KBM-7 (cell line): Measurements from ENCODE around the gene ZBTB17.
"Not testable (repeated sequence)": the region's sequence is repeated elsewhere in the genome, so short reads cannot be mapped to it uniquely, and the experiment has no call there.

ENCODE experiments used
- DNase-seq: peaks from one replicate; pipeline ENCODE4 v3.0.0-alpha.2; 2015
- in situ Hi-C: fragments of 300-500 bp; cut with MboI; formaldehyde crosslinking; loops from 2 replicates; pipeline ENCODE4 v1.14.3; 2020; ENCODE audit warnings: low sequenced_read_pairs, low pct_unique_long_range_greater_than_20kb, mixed read lengths

The ZBTB17 gene

GRCh38 chr1:15941044-15941840 lies 34.7 kb downstream of the ZBTB17 start:
- in situ Hi-C loops: no loop called here

DNA sequence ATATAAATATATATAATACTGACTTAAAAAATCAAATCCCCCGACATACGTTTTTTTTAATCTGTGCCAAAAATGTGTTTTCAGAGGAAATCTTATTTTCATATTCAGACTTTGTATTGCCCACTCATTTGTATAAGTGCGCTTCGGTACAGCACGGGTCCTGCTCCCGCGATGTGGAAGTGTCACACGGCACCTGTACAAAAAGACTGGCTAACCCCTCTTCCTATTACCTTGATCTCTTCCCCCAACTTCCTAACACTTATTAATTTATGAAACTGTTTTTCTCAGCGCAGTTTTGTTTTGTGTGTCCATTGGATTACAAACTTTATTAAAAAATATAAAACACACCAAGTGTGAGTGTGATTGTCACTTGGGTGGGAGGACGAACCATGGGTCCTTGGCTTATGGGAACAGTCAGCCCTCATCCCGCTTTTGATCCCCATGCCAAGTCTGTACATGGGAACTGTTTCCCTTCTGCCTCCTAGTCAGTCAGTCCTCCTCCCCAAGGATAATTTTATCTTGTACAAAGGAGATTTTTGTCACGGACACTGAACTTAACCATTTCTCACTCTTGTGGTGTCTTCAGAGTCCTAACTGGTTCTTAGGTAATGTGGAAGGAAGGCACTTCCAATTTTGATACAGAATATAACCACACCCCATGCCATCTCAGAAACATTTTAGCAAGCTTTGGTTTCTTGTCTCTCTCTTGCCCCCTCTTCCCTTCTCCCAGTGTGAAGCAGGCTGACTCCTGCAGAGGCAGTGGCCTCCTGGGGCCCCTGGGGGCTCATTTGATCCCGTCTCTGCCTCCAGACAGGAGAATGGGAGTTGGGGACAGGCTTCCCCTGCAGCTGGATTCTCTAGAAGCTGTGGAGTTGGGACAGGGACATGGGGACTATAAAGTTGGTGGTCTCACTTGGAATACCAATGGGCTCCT lies 35.5 kb downstream of the ZBTB17 start:
- in situ Hi-C loops: no loop called here
- no peak for DNase-seq

More at GRCh38 chr1:15941044-15941840, 34.7 kb downstream of the ZBTB17 start:
- no peak for DNase-seq

DNA sequence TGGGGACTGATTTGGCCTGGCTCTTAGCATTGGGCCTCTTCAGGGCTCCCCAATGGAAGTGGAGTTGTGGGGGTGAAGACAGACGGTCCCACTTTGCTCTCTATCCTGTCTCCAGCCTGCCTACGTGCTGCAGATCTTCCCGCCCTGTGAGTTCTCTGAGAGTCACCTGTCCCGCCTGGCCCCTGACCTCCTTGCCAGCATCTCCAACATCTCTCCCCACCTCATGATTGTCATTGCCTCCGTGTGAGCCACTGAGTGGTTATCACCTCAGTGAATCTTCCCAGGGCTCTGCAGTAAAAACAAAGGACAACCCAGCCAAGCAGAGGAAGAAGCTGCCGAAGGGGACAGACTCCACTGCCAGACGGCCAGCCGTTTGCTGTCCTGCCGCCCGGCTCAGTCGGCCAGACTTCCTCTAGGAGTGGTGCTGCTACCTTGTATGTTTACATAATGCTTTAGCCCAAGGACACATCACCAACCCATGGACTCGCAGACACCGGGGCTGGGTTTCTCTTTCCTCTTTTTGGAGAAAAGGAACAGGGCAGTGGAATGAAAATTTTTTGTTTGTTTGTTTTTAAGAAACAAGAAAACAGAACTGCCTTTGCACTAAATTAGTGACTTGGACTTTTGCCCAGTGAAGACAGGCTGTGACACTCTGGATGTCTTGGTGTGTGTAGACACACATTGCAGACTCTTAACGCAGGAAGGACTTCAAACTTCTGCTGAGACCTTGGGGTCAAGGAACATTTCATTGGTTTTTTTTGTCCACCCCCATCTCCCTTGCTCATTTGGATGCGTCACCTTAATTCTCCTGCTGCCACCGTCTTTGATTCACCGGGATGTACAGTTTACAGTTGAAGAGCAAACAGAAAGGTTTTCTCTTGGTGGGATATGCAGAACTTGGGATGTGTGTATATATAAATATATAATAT lies 36.5 kb downstream of the ZBTB17 start:
- in situ Hi-C loops: no loop called here
- no peak for DNase-seq

- in situ Hi-C loops: no loop called here
Measured at GRCh38 chr1:15938628-15939161, 37.2 kb downstream of the ZBTB17 start.

GRCh38 chr1:15937706-15938168 lies 38.2 kb downstream of the ZBTB17 start:
- in situ Hi-C loops: no loop called here
- DNase-seq: no peak

More at GRCh38 chr1:15938628-15939161, 37.2 kb downstream of the ZBTB17 start:
- DNase-seq: no peak

DNA sequence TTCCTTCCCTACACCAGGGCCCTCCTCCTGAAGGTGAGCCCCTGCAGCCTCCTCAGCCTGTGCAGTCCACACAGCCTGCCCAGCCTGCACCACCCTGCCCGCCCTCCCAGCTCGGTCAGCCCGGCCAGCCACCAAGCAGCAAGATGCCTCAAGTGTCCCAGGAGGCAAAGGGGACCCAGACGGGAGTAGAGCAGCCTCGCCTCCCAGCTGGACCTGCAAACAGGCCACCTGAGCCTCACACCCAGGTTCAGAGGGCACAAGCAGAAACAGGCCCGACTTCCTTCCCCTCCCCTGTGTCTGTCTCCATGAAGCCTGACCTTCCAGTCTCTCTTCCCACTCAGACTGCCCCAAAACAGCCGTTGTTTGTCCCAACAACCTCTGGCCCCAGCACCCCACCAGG lies 38.8 kb downstream of the ZBTB17 start:
- DNase-seq: no peak
- in situ Hi-C loops: no loop called here

GRCh38 chr1:15936025-15936424 lies 39.9 kb downstream of the ZBTB17 start:
- in situ Hi-C loops: no loop called here
- no peak for DNase-seq

DNA sequence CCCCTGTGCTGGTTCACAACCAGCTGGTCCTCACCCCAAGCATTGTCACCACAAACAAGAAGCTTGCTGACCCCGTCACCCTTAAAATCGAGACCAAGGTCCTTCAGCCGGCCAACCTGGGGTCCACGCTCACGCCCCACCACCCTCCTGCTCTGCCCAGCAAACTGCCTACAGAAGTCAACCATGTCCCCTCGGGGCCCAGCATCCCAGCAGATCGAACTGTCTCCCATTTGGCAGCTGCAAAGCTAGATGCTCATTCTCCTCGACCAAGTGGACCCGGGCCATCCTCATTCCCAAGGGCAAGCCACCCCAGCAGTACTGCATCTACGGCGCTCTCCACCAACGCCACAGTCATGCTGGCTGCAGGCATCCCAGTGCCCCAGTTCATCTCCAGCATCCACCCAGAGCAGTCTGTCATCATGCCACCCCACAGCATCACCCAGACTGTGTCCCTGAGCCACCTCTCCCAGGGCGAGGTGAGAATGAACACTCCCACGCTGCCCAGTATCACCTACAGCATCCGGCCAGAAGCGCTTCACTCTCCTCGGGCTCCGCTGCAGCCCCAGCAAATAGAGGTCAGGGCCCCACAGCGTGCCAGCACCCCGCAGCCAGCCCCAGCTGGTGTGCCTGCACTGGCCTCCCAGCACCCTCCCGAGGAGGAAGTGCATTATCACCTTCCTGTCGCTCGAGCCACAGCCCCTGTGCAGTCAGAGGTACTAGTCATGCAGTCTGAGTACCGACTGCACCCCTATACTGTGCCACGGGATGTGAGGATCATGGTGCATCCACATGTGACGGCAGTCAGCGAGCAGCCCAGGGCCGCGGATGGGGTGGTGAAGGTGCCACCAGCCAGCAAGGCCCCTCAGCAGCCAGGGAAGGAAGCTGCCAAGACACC lies 40.6 kb downstream of the ZBTB17 start:
- in situ Hi-C loops: no loop called here
- DNase-seq: no peak

GRCh38 chr1:15934211-15935055 lies 41.5 kb downstream of the ZBTB17 start:
- in situ Hi-C loops: no loop called here

GRCh38 chr1:15933684-15934083 lies 42.2 kb downstream of the ZBTB17 start:
- in situ Hi-C loops: no loop called here
- no peak for DNase-seq

More at GRCh38 chr1:15934211-15935055, 41.5 kb downstream of the ZBTB17 start:
- DNase-seq: no peak

DNA sequence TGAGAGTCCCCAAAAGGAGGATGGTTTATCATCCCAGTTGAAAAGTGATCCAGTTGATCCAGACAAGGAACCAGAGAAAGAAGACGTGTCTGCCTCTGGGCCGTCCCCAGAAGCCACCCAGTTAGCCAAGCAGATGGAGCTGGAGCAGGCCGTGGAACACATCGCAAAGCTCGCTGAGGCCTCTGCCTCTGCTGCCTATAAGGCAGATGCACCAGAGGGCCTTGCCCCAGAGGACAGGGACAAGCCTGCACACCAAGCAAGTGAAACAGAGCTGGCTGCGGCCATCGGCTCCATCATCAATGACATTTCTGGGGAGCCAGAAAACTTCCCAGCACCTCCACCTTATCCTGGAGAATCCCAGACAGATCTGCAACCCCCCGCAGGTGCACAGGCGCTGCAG lies 43.3 kb downstream of the ZBTB17 start:
- DNase-seq: no peak
- in situ Hi-C loops: no loop called here

- in situ Hi-C loops: no loop called here
- DNase-seq: no peak
Measured at GRCh38 chr1:15931884-15932283, 44.0 kb downstream of the ZBTB17 start.

DNA sequence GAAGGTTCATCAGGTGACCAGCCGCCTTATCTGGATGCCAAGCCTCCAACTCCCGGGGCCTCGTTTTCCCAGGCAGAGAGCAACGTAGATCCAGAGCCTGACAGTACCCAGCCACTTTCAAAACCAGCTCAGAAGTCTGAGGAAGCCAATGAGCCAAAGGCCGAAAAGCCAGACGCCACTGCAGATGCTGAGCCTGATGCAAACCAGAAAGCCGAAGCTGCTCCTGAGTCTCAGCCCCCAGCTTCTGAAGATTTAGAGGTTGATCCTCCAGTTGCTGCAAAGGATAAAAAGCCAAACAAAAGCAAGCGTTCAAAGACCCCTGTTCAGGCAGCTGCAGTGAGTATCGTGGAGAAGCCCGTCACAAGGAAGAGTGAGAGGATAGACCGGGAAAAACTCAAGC lies 44.5 kb downstream of the ZBTB17 start:
- in situ Hi-C loops: no loop called here
- no peak for DNase-seq

DNA sequence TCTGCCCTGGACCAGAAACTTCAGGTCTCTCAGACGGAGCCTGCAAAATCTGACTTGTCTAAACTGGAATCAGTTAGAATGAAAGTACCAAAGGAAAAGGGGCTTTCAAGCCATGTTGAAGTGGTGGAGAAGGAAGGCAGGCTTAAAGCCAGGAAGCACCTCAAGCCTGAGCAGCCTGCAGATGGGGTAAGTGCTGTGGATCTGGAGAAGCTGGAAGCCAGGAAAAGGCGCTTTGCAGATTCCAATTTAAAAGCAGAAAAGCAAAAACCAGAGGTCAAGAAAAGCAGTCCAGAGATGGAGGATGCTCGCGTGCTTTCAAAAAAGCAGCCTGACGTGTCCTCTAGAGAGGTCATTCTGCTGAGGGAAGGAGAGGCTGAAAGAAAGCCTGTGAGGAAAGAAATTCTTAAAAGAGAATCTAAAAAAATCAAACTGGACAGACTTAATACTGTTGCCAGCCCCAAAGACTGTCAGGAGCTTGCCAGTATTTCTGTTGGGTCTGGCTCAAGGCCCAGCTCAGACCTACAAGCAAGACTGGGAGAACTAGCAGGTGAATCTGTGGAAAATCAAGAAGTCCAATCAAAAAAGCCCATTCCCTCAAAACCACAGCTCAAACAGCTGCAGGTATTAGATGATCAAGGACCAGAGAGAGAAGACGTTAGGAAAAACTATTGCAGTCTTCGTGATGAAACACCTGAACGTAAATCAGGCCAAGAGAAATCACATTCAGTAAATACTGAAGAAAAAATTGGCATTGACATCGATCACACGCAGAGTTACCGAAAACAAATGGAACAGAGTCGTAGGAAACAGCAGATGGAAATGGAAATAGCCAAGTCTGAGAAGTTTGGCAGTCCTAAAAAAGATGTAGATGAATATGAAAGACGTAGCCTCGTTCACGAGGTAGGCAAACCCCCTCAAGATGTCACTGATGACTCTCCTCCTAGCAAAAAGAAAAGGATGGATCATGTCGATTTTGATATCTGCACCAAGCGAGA lies 46.6 kb downstream of the ZBTB17 start:
- in situ Hi-C loops: no loop called here
- no peak for DNase-seq

GRCh38 chr1:15926448-15926847 lies 49.5 kb downstream of the ZBTB17 start:
- DNase-seq, in situ Hi-C loops: not testable (repeated sequence)

- in situ Hi-C loops: no loop called here
- DNase-seq: no peak
Measured at GRCh38 chr1:15923241-15923640, 52.7 kb downstream of the ZBTB17 start.
